ENCODE measurements around the gene SIAH3. TPM values are rescaled to one million over a fixed set of nuclear protein-coding genes. Genes with fewer than 3 reads are reported as not detected.

SIAH3 gene
- total and polyA plus RNA-seq, 9 of the 15 experiments (the other 6 are each of a cell fraction or from before 2014, with no cell fraction given): not detected

DNA sequence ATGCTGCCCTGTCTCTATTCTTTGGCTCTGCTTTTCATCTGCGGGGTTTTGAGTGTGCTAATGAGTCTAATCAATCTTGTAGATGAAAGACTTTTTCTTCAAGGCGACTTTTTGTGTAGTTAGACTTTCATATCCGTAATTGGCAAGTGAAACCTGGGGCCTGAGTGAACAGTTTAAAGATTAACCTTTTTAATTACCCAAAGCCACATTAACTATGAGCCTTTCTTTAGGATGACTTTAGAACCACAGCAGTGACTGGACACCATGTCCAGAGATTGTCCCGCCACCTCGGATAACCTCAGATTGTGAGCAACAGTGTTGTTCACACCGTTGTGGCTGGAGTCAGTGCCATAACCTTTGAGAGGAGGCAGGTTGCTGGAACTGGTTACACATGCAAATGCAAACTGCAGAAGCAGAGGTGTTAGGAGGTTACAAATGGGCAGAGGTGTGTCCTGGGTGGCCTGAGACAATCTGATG is 58.7 kb downstream of the SIAH3 start:
- TF ChIP-seq TAF9B (IDR thresholded peaks at IDR 0.05; ENCODE audit: partially characterized antibody) (no peak), MYBL2 (IDR thresholded peaks at IDR 0.05; ENCODE audit: low read depth) (no peak), MYBL2 (CRISPR knock-in tag; IDR thresholded peaks at IDR 0.05; ENCODE audit: borderline replicate concordance) (no peak), ZNF253 (CRISPR knock-in tag; conservative IDR thresholded peaks at IDR 0.05) (no peak), CHD1 (IDR thresholded peaks at IDR 0.05; ENCODE audit: low read length) (no peak), NCOA6 (IDR thresholded peaks at IDR 0.05) (no peak), MECOM (CRISPR knock-in tag; IDR thresholded peaks at IDR 0.05) (no peak), POLR2H (tag; IDR thresholded peaks at IDR 0.05; ENCODE audit: low read depth) (no peak)
- TF ChIP-seq, protein P1, sequence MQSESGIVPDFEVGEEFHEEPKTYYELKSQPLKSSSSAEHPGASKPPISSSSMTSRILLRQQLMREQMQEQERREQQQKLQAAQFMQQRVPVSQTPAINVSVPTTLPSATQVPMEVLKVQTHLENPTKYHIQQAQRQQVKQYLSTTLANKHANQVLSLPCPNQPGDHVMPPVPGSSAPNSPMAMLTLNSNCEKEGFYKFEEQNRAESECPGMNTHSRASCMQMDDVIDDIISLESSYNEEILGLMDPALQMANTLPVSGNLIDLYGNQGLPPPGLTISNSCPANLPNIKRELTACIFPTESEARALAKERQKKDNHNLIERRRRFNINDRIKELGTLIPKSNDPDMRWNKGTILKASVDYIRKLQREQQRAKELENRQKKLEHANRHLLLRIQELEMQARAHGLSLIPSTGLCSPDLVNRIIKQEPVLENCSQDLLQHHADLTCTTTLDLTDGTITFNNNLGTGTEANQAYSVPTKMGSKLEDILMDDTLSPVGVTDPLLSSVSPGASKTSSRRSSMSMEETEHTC (IDR thresholded peaks at IDR 0.05): no peak
- no peaks in the 10 kb centered on the region for H3K27me3 ChIP-seq (ENCODE audit: control insufficient read depth in 2 of 2, insufficient read depth in 2 of 2, low read length in 2 of 2)
- H3K4me3 ChIP-seq: no peak overlapping the region
- no peak overlapping the region for H3K9ac ChIP-seq (ENCODE audit: insufficient read depth in 1 of 2, low read depth in 2 of 2, low read length in 2 of 2)
- FAIRE-seq (no peak), DNase-seq (ENCODE audit: extremely low read depth in 1 of 4, low spot score in 3 of 4) (no peak), ATAC-seq (no peak)
- no peaks in the 10 kb centered on the region for H3K36me3 ChIP-seq (ENCODE audit: control insufficient read depth, insufficient read depth, low read length)
- CTCF ChIA-PET (ENCODE audit: low intra/inter-chr PET ratio): no interaction called here
- WGBS (ENCODE audit: insufficient coverage, low coverage, missing lambda C conversion rate): 0% methylated on average over 6 of the region's 6 CpGs
- no peak overlapping the region for H3K27ac ChIP-seq (ENCODE audit: extremely low read depth, low read depth, low read length)
- H3K79me2 ChIP-seq (ENCODE audit: control insufficient read depth, insufficient read depth, low read length): no peaks in the 10 kb centered on the region
- in situ Hi-C loops (cut with MboI): no loop called here
- intact Hi-C loops (cut with micrococcal nuclease): no loop called here
- BruUV-seq (replicated peaks): no TSS peak
- H3K4me1 ChIP-seq (replicated peaks in 1 of 2; ENCODE audit: control insufficient read depth in 2 of 2, insufficient read depth in 2 of 2, low read length in 2 of 2): no peaks in the 10 kb centered on the region
- no peak overlapping the region for H3K4me2 ChIP-seq (ENCODE audit: insufficient read depth, low read length)
- H3K9me3 ChIP-seq (replicated peaks; ENCODE audit: control insufficient read depth, insufficient read depth, low read depth, low read length): no peaks in the 10 kb centered on the region
- no peak overlapping the region for H2AFZ ChIP-seq (ENCODE audit: low read depth, low read length)
- H4K20me1 ChIP-seq (replicated peaks; ENCODE audit: control insufficient read depth, insufficient read depth, low read length): no peaks in the 10 kb centered on the region
- POLR2A ChIA-PET: no interaction called here
- no peaks in the 10 kb centered on the region for H3K9me1 ChIP-seq (ENCODE audit: control insufficient read depth, insufficient read depth, low read length)
